ENCODE measurements around the gene E2F8.
"Not testable (repeated sequence)": the region's sequence is repeated elsewhere in the genome, so short reads cannot be mapped to it uniquely, and the experiment has no call there.

Gene E2F8

DNA sequence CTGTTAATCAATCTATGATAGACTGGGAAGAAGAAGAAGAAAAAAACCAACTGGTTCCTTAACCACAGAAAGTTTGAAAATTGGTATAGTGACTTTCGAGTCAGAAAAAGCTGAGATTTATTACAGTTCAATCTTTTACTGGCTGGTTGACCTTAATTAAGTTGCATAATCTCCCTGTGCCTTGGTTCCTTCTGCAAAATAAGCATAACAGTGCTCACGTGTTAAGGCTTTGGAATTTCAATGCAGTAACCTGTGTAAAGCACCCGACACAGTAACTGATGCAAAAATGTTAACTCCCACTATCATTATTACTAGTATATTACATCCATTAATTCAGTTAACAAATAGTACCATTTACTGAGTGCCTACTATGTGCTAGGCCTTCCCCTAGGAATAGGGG, 22.6 kb upstream of the E2F8 start:
- peaks cover 4% of the 10 kb centered on the region for H3K27me3 ChIP-seq (ENCODE audit: insufficient read depth, low read length, poor library complexity)
- H3K4me3 ChIP-seq (ENCODE audit: low read depth in 1 of 2, low read length in 2 of 2), result no peak overlapping the region
- H3K4me2 ChIP-seq (ENCODE audit: insufficient read depth, low read length), result no peak overlapping the region
- H3K9me3 ChIP-seq (ENCODE audit: insufficient read depth, low read length, severe bottlenecking), result no peaks in the 10 kb centered on the region
- no peak overlapping the region for H2AFZ ChIP-seq (ENCODE audit: low read depth, low read length)
- no peak for ATAC-seq (ENCODE audit: insufficient read depth, low read depth)
- H3K36me3 ChIP-seq (ENCODE audit: insufficient read depth, low read length), result no peaks in the 10 kb centered on the region
- H4K20me1 ChIP-seq (ENCODE audit: insufficient read depth, low read length), result no peaks in the 10 kb centered on the region
- no peak overlapping the region for H3K9ac ChIP-seq (ENCODE audit: low read depth, low read length)
- no peaks in the 10 kb centered on the region for H3K79me2 ChIP-seq (ENCODE audit: insufficient read depth, low read length)
- no peaks in the 10 kb centered on the region for H3K4me1 ChIP-seq (ENCODE audit: insufficient read depth, low read length)
- TF ChIP-seq, protein P1, sequence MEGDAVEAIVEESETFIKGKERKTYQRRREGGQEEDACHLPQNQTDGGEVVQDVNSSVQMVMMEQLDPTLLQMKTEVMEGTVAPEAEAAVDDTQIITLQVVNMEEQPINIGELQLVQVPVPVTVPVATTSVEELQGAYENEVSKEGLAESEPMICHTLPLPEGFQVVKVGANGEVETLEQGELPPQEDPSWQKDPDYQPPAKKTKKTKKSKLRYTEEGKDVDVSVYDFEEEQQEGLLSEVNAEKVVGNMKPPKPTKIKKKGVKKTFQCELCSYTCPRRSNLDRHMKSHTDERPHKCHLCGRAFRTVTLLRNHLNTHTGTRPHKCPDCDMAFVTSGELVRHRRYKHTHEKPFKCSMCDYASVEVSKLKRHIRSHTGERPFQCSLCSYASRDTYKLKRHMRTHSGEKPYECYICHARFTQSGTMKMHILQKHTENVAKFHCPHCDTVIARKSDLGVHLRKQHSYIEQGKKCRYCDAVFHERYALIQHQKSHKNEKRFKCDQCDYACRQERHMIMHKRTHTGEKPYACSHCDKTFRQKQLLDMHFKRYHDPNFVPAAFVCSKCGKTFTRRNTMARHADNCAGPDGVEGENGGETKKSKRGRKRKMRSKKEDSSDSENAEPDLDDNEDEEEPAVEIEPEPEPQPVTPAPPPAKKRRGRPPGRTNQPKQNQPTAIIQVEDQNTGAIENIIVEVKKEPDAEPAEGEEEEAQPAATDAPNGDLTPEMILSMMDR (IDR thresholded peaks at IDR 0.05; ENCODE audit: borderline replicate concordance, extremely low read depth, low read length, poor library complexity, severe bottlenecking), result no peak
- no peak for TF ChIP-seq EZH2 (IDR thresholded peaks at IDR 0.05; ENCODE audit: borderline replicate concordance, low read depth, low read length, severe bottlenecking)
- H3K27ac ChIP-seq (ENCODE audit: low read length), result no peak overlapping the region
- DNase-seq, result no peak

DNA sequence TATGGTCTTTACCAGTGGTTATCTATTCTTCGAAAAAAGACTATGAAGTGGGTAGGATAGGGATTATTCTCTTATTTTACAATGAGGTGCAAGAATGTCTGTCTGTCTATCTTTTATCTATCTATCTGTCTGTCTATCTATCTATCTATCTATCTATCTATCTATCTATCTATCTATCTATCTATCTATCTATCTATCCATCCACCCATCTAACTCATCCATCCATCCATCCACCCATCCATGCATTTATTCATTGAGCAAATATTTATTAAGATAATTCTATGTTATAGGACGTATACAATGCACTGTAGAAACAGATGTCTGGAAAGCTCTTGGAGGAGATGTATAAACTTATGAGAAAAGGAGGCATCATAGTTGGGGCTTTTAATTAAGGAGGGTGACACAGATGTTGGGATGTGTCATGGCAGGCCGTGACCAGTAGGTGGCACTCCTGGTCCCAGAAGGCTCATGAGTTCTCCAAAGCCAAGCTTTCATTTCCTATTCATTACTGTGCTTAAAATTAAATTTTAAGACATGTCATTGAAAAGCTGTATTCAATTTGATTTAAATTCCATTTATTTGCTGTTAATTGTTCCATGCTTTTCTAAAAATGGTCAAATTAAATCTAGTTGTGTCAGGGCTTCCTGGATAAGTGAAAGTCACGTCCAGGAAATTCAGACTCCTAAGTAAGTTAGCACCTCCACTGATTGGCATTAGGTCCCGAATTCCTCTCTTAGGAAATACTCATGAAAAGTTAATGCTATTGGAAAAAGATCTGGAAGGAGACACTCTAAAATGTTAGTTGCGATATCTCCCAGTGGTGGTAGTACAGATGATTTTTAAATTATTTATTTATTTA, 19.0 kb upstream of the E2F8 start:
- Histone ChIP-seq H3K79me2 (ENCODE audit: insufficient read depth, low read length) (no peaks in the 10 kb centered on the region), H3K27ac (ENCODE audit: low read length) (no peak overlapping the region), H3K4me3 (ENCODE audit: low read depth in 1 of 2, low read length in 2 of 2) (no peak overlapping the region), H2AFZ (ENCODE audit: low read depth, low read length) (peak overlapping the region; percentile 33; the same call in 1 of the 2 replicates), H3K36me3 (ENCODE audit: insufficient read depth, low read length) (no peaks in the 10 kb centered on the region), H4K20me1 (ENCODE audit: insufficient read depth, low read length) (no peaks in the 10 kb centered on the region), H3K9me3 (ENCODE audit: insufficient read depth, low read length, severe bottlenecking) (no peaks in the 10 kb centered on the region), H3K4me1 (ENCODE audit: insufficient read depth, low read length) (no peaks in the 10 kb centered on the region), H3K27me3 (ENCODE audit: insufficient read depth, low read length, poor library complexity) (no peaks in the 10 kb centered on the region), H3K4me2 (ENCODE audit: insufficient read depth, low read length) (peak overlapping the region; percentile 29; the same call in 1 of the 2 replicates), H3K9ac (ENCODE audit: low read depth, low read length) (no peak overlapping the region)
- TF ChIP-seq EZH2 (IDR thresholded peaks at IDR 0.05; ENCODE audit: borderline replicate concordance, low read depth, low read length, severe bottlenecking), result no peak
- TF ChIP-seq, protein P1 (IDR thresholded peaks at IDR 0.05; ENCODE audit: borderline replicate concordance, extremely low read depth, low read length, poor library complexity, severe bottlenecking), result peak; percentile 96
- ATAC-seq (ENCODE audit: insufficient read depth, low read depth) (peak; percentile 91), DNase-seq (peak; percentile 72)

DNA sequence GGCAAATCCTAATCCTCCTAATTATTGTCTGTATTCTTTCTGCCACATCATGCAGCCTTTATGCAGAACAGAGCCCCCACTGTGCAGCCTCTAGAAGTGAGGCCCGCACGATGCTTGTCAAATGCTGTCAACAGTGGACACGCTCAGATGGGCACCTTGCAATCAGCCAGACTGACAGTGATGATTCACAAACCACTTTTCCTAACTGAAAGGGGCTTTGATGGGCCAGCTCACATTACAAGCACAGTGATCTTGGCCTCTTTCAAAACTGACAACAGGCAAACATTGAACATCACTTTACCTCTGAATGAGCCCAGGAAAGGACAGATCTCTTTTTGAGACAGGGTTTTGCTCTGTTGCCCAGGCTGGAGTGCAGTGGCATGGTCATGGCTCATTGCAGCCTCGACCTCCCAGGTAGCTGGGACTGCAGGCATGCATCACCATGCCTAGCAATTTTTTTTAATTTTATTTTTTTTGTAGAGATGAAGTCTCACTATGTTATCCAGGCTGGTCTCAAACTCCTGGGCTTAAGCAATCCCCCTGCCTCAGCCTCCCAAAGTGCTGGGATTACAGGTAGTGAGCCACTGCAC, 18.0 kb upstream of the E2F8 start:
- no peaks in the 10 kb centered on the region for H3K79me2 ChIP-seq (ENCODE audit: insufficient read depth, low read length)

DNA sequence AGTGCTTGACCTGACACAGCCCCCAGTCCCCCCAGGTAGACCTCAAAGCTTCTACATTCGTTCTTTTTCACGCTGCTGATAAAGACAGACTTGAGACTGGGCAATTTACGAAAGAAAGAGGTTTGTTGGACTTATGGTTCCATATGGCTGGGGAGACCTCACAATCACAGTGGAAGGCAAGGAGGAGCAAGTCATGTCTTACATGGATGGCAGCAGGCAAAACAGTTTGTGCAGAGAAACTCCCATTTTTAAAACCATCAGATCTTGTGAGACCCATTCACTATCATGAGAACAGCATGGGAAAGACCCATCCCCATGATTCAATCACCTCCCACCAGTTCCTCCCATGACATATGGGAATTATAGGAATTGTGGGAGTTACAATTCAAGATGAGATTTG, 13.7 kb upstream of the E2F8 start:
- not testable (repeated sequence) for H3K9me3 ChIP-seq (ENCODE audit: insufficient read depth, low read length, severe bottlenecking); H3K27ac ChIP-seq (ENCODE audit: low read length); H3K9ac ChIP-seq (ENCODE audit: low read depth, low read length); H3K4me2 ChIP-seq (ENCODE audit: insufficient read depth, low read length); DNase-seq; H4K20me1 ChIP-seq (ENCODE audit: insufficient read depth, low read length); ATAC-seq (ENCODE audit: insufficient read depth, low read depth); H3K36me3 ChIP-seq (ENCODE audit: insufficient read depth, low read length); H3K79me2 ChIP-seq (ENCODE audit: insufficient read depth, low read length); H2AFZ ChIP-seq (ENCODE audit: low read depth, low read length); H3K4me3 ChIP-seq (ENCODE audit: low read depth in 1 of 2, low read length in 2 of 2); H3K27me3 ChIP-seq (ENCODE audit: insufficient read depth, low read length, poor library complexity); H3K4me1 ChIP-seq (ENCODE audit: insufficient read depth, low read length)

More for the DNA sequence above, 18.0 kb upstream of the E2F8 start:
- Histone ChIP-seq H2AFZ (ENCODE audit: low read depth, low read length) (no peak overlapping the region), H3K36me3 (ENCODE audit: insufficient read depth, low read length) (no peaks in the 10 kb centered on the region), H3K4me3 (ENCODE audit: low read depth in 1 of 2, low read length in 2 of 2) (no peak overlapping the region), H4K20me1 (ENCODE audit: insufficient read depth, low read length) (no peaks in the 10 kb centered on the region), H3K27ac (ENCODE audit: low read length) (no peak overlapping the region), H3K27me3 (ENCODE audit: insufficient read depth, low read length, poor library complexity) (no peaks in the 10 kb centered on the region), H3K4me1 (ENCODE audit: insufficient read depth, low read length) (no peaks in the 10 kb centered on the region), H3K9ac (ENCODE audit: low read depth, low read length) (no peak overlapping the region), H3K4me2 (ENCODE audit: insufficient read depth, low read length) (no peak overlapping the region), H3K9me3 (ENCODE audit: insufficient read depth, low read length, severe bottlenecking) (no peaks in the 10 kb centered on the region)
- TF ChIP-seq EZH2 (IDR thresholded peaks at IDR 0.05; ENCODE audit: borderline replicate concordance, low read depth, low read length, severe bottlenecking), result no peak
- TF ChIP-seq, protein P1 (IDR thresholded peaks at IDR 0.05; ENCODE audit: borderline replicate concordance, extremely low read depth, low read length, poor library complexity, severe bottlenecking), result no peak
- no peak for ATAC-seq (ENCODE audit: insufficient read depth, low read depth)
- DNase-seq, result no peak
